PFSK-1 (cell line): ENCODE data around the gene CCDC7.

Source experiments
- POLR2AphosphoS5 ChIP-seq: IDR thresholded peaks from 2 replicates; pipeline ENCODE4 v1.6.1; 2012; ENCODE audit warnings: low read depth, mild to moderate bottlenecking, control low read depth, low read length, moderate library complexity
- REST ChIP-seq, 2 experiments: IDR thresholded peaks; 2 replicates each; pipeline versions ENCODE4 v1.6.1 to v1.8.0; 2011 to 2012; ENCODE audit warnings: low read depth in 2 of 2, low read length in 2 of 2, control low read depth in 1 of 2, inconsistent platforms in 1 of 2, mild to moderate bottlenecking in 1 of 2, moderate library complexity in 1 of 2; ENCODE audit not compliant: insufficient read depth in 1 of 2
- TAF1 ChIP-seq: IDR thresholded peaks from 2 replicates; pipeline ENCODE4 v1.6.1; 2012; ENCODE audit warnings: low read length, control low read depth, borderline replicate concordance; ENCODE audit not compliant: insufficient read depth

- no peak for TF ChIP-seq POLR2AphosphoS5
- no peak for TF ChIP-seq TAF1
- no peak for TF ChIP-seq REST (IDR thresholded peaks at IDR 0.05; ENCODE audit: insufficient read depth in 1 of 2, low read depth in 2 of 2, low read length in 2 of 2)
Observed at GRCh38 chr10:32629910-32630309, 184.0 kb downstream of the CCDC7 start.
